OCI-LY1 (cell line): ENCODE data around the gene TPST1.

Source experiments
- H2AFZ ChIP-seq: fragments of 200-600 bp; sonication (generic), shearing (Covaris generic); 2 replicates; pipeline ENCODE4 v1.6.0; 2014; ENCODE audit warnings: antibody characterized with exemption, mild to moderate bottlenecking, low read length
- H3F3A ChIP-seq: fragments of 200-600 bp; sonication (generic), shearing (Covaris generic); 2 replicates; pipeline ENCODE4 v1.6.0; 2014; ENCODE audit warnings: mild to moderate bottlenecking, antibody characterized with exemption, low read length, moderate library complexity; ENCODE audit not compliant: insufficient read depth
- H3K27ac ChIP-seq: fragments of 200-600 bp; sonication (generic); 2 replicates; pipeline ENCODE4 v1.5.1; 2014; ENCODE audit warnings: low read length, mixed run types, mild to moderate bottlenecking, low read depth; ENCODE audit not compliant: poor library complexity, severe bottlenecking
- H3K27me3 ChIP-seq: fragments of 200-600 bp; sonication (generic); 2 replicates; pipeline ENCODE4 v1.6.0; 2014; ENCODE audit warnings: antibody characterized with exemption, mild to moderate bottlenecking, low read length, moderate library complexity; ENCODE audit not compliant: insufficient read depth
- H3K36me3 ChIP-seq: fragments of 200-600 bp; sonication (generic); 2 replicates; pipeline ENCODE4 v1.6.1; 2014; ENCODE audit warnings: mild to moderate bottlenecking, antibody characterized with exemption, low read length, moderate library complexity, mixed read lengths; ENCODE audit not compliant: insufficient read depth
- H3K4me1 ChIP-seq: fragments of 200-600 bp; sonication (generic); 2 replicates; pipeline ENCODE4 v1.5.1; 2014; ENCODE audit warnings: mild to moderate bottlenecking, low read length, moderate library complexity; ENCODE audit not compliant: insufficient read depth, severe bottlenecking
- H3K4me2 ChIP-seq: fragments of 200-600 bp; sonication (generic), shearing (Covaris generic); 2 replicates; pipeline ENCODE4 v1.6.1; 2014; ENCODE audit warnings: low read length
- H3K4me3 ChIP-seq: fragments of 200-600 bp; sonication (generic); 2 replicates; pipeline ENCODE4 v1.5.1; 2014; ENCODE audit warnings: low read length, low read depth, mild to moderate bottlenecking, mixed read lengths; ENCODE audit not compliant: poor library complexity, severe bottlenecking
- H3K79me2 ChIP-seq: fragments of 200-600 bp; shearing (Covaris generic); 2 replicates; pipeline ENCODE4 v1.6.1; 2016; ENCODE audit warnings: mixed run types, low read length, mixed read lengths; ENCODE audit not compliant: insufficient read depth
- H3K9ac ChIP-seq: fragments of 200-600 bp; sonication (generic), shearing (Covaris generic); 2 replicates; pipeline ENCODE4 v1.6.1; 2014; ENCODE audit warnings: mild to moderate bottlenecking, low read length, mixed read lengths
- H3K9me2 ChIP-seq: fragments of 200-600 bp; sonication (generic), shearing (Covaris generic); 2 replicates; pipeline ENCODE4 v1.6.1; 2014; ENCODE audit warnings: low read depth, mild to moderate bottlenecking, low read length, mixed read lengths
- H3K9me3 ChIP-seq: fragments of 200-600 bp; shearing (Covaris generic); 2 replicates; pipeline ENCODE4 v1.6.1; 2014; ENCODE audit warnings: low read length, mixed read lengths
- H4K20me1 ChIP-seq: fragments of 200-600 bp; sonication (generic), shearing (Covaris generic); 2 replicates; pipeline ENCODE4 v1.6.0; 2016; ENCODE audit warnings: mild to moderate bottlenecking, low read length; ENCODE audit not compliant: insufficient read depth
- CTCF ChIP-seq: fragments of 200-600 bp; sonication (generic), shearing (Covaris generic); IDR thresholded peaks from 2 replicates; pipeline ENCODE4 v1.5.1; 2017; ENCODE audit warnings: mild to moderate bottlenecking, antibody characterized with exemption, low read length, moderate library complexity, mixed read lengths
- EZH2 ChIP-seq: fragments of 200-600 bp; sonication (generic), shearing (Covaris generic); IDR thresholded peaks from 2 replicates; pipeline ENCODE4 v1.8.0; 2017; ENCODE audit warnings: borderline replicate concordance, mixed run types, mild to moderate bottlenecking, antibody characterized with exemption, low read length, moderate library complexity, mixed read lengths

TPST1 gene

GRCh38 chr7:66277492-66277891, 72.4 kb downstream of the TPST1 start:
- no peaks in the 10 kb centered on the region for H3K27me3 ChIP-seq
- no peak overlapping the region for H2AFZ ChIP-seq
- no peaks in the 10 kb centered on the region for H4K20me1 ChIP-seq
- H3K79me2 ChIP-seq, result no peaks in the 10 kb centered on the region
- no peak overlapping the region for H3K9ac ChIP-seq
- H3K9me3 ChIP-seq, result peaks cover 8% of the 10 kb centered on the region; the same call in 1 of the 2 replicates
- no peaks in the 10 kb centered on the region for H3K9me2 ChIP-seq
- no peak overlapping the region for H3K4me3 ChIP-seq
- H3F3A ChIP-seq, result no peaks in the 10 kb centered on the region
- no peak overlapping the region for H3K4me2 ChIP-seq
- H3K4me1 ChIP-seq, result no peaks in the 10 kb centered on the region
- TF ChIP-seq CTCF, result no peak
- no peak for TF ChIP-seq EZH2
- H3K27ac ChIP-seq, result no peak overlapping the region
- no peaks in the 10 kb centered on the region for H3K36me3 ChIP-seq

GRCh38 chr7:66279912-66280311, 74.8 kb downstream of the TPST1 start:
- no peaks in the 10 kb centered on the region for H3K79me2 ChIP-seq
- H3K4me3 ChIP-seq, result no peak overlapping the region
- no peaks in the 10 kb centered on the region for H3F3A ChIP-seq
- no peak overlapping the region for H2AFZ ChIP-seq
- H3K9me3 ChIP-seq, result peaks cover 3% of the 10 kb centered on the region; the same call in 1 of the 2 replicates
- H3K36me3 ChIP-seq, result no peaks in the 10 kb centered on the region
- no peaks in the 10 kb centered on the region for H3K9me2 ChIP-seq
- no peaks in the 10 kb centered on the region for H4K20me1 ChIP-seq
- TF ChIP-seq CTCF, result no peak
- no peak for TF ChIP-seq EZH2
- no peaks in the 10 kb centered on the region for H3K27me3 ChIP-seq
- no peak overlapping the region for H3K9ac ChIP-seq
- H3K4me2 ChIP-seq, result no peak overlapping the region
- H3K27ac ChIP-seq, result no peak overlapping the region
- no peaks in the 10 kb centered on the region for H3K4me1 ChIP-seq

GRCh38 chr7:66281678-66282590, 76.8 kb downstream of the TPST1 start:
- Histone ChIP-seq H3K9ac (no peak overlapping the region), H3F3A (no peaks in the 10 kb centered on the region), H3K27me3 (no peaks in the 10 kb centered on the region), H3K36me3 (no peaks in the 10 kb centered on the region), H3K9me2 (no peaks in the 10 kb centered on the region), H2AFZ (no peak overlapping the region), H3K79me2 (no peaks in the 10 kb centered on the region), H3K4me3 (no peak overlapping the region), H3K9me3 (no peaks in the 10 kb centered on the region), H3K4me1 (no peaks in the 10 kb centered on the region), H4K20me1 (no peaks in the 10 kb centered on the region), H3K4me2 (no peak overlapping the region), H3K27ac (no peak overlapping the region)
- TF ChIP-seq CTCF (no peak), EZH2 (no peak)
